ENCODE data around the gene CCL20. TPM values are rescaled to one million over a fixed set of nuclear protein-coding genes. Genes with fewer than 3 reads are reported as not detected.

Gene CCL20
- polyA plus RNA-seq, 1 donor from 2014 or later, result not detected

DNA sequence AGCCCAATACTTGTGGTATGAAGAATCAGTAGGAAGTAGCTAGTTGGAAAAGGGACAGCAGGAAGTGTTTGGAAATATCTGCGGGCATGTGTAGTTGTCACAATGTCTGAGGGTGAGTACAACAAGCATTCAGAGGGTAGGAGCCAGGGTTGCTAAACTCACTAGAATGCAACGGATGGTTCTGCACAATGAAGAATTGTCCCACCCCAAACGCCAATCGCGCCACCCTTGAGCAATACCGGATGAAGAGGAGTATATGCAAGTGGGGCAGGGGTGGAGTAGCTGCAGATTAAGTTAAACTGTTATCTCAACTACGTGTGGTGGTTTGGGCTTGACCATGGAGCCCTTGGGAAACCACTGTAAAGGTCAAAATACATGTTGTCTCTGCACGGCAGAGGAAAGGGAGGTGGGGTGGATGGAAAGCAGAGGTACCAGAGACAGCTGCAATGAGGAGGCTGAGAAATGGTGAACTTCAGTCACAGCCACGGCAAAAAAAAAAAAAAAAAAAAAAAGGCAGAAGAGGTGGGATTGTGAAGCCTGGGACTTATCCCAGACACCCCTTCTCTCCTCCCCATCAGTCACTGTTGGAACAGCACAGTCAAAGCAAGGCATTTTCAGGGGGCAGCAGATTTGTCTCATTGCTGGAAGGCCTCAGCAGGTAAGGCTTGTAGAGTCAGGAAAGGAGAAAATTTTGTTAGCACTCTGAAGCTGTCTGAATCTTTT, 5.2 kb downstream of the CCL20 start:
- Histone ChIP-seq H3K4me3 (ENCODE audit: low read length) (no peak overlapping the region), H3K27me3 (ENCODE audit: insufficient read depth, low read depth, low read length) (no peaks in the 10 kb centered on the region), H3K9me3 (ENCODE audit: low read length) (no peaks in the 10 kb centered on the region), H3K9me2 (ENCODE audit: insufficient read depth, low read length) (no peaks in the 10 kb centered on the region), H4K20me1 (ENCODE audit: insufficient read depth) (no peaks in the 10 kb centered on the region), H3K9ac (ENCODE audit: low read length) (no peak overlapping the region), H3K27ac (ENCODE audit: low read length) (no peak overlapping the region), H3K79me2 (replicated peaks; ENCODE audit: insufficient read depth, low read length) (no peaks in the 10 kb centered on the region), H3K4me2 (ENCODE audit: low read length) (no peak overlapping the region), H3K36me3 (ENCODE audit: insufficient read depth, low read length) (no peaks in the 10 kb centered on the region), H3F3A (ENCODE audit: insufficient read depth, low read length, poor library complexity, severe bottlenecking) (no peaks in the 10 kb centered on the region), H2AFZ (ENCODE audit: low read depth, low read length) (no peak overlapping the region)
- TF ChIP-seq EP300 (conservative IDR thresholded peaks at IDR 0.05; ENCODE audit: poor library complexity, severe bottlenecking) (no peak), MXI1 (conservative IDR thresholded peaks at IDR 0.05; ENCODE audit: poor library complexity, severe bottlenecking) (no peak), EZH2 (IDR thresholded peaks at IDR 0.05; ENCODE audit: borderline replicate concordance, insufficient read depth, low read length, poor library complexity, severe bottlenecking) (no peak), TAF1 (IDR thresholded peaks at IDR 0.05; ENCODE audit: low read depth) (no peak), POLR2AphosphoS5 (IDR thresholded peaks at IDR 0.05) (no peak), RAD21 (conservative IDR thresholded peaks at IDR 0.05) (no peak), SMC3 (conservative IDR thresholded peaks at IDR 0.05; ENCODE audit: poor library complexity) (no peak)
- TF ChIP-seq, protein P1, sequence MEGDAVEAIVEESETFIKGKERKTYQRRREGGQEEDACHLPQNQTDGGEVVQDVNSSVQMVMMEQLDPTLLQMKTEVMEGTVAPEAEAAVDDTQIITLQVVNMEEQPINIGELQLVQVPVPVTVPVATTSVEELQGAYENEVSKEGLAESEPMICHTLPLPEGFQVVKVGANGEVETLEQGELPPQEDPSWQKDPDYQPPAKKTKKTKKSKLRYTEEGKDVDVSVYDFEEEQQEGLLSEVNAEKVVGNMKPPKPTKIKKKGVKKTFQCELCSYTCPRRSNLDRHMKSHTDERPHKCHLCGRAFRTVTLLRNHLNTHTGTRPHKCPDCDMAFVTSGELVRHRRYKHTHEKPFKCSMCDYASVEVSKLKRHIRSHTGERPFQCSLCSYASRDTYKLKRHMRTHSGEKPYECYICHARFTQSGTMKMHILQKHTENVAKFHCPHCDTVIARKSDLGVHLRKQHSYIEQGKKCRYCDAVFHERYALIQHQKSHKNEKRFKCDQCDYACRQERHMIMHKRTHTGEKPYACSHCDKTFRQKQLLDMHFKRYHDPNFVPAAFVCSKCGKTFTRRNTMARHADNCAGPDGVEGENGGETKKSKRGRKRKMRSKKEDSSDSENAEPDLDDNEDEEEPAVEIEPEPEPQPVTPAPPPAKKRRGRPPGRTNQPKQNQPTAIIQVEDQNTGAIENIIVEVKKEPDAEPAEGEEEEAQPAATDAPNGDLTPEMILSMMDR (IDR thresholded peaks at IDR 0.05; ENCODE audit: poor library complexity, severe bottlenecking), result no peak
- TF ChIP-seq, protein P2, sequence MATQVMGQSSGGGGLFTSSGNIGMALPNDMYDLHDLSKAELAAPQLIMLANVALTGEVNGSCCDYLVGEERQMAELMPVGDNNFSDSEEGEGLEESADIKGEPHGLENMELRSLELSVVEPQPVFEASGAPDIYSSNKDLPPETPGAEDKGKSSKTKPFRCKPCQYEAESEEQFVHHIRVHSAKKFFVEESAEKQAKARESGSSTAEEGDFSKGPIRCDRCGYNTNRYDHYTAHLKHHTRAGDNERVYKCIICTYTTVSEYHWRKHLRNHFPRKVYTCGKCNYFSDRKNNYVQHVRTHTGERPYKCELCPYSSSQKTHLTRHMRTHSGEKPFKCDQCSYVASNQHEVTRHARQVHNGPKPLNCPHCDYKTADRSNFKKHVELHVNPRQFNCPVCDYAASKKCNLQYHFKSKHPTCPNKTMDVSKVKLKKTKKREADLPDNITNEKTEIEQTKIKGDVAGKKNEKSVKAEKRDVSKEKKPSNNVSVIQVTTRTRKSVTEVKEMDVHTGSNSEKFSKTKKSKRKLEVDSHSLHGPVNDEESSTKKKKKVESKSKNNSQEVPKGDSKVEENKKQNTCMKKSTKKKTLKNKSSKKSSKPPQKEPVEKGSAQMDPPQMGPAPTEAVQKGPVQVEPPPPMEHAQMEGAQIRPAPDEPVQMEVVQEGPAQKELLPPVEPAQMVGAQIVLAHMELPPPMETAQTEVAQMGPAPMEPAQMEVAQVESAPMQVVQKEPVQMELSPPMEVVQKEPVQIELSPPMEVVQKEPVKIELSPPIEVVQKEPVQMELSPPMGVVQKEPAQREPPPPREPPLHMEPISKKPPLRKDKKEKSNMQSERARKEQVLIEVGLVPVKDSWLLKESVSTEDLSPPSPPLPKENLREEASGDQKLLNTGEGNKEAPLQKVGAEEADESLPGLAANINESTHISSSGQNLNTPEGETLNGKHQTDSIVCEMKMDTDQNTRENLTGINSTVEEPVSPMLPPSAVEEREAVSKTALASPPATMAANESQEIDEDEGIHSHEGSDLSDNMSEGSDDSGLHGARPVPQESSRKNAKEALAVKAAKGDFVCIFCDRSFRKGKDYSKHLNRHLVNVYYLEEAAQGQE (IDR thresholded peaks at IDR 0.05; ENCODE audit: borderline replicate concordance), result no peak

DNA sequence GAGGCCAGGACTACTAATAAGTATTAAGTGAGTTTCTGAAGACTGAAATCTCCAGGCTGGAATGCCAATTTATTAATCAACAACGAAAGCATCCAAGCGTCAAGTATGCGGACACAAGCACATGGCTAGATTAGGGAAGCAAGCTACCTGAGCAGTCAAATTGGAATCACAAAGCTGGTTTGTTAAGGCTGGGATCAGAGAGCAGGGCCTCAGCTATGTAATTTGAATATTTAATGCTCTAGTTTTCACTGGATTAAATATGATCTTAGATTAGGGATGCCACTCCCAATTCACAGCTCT, 5.7 kb downstream of the CCL20 start:
- Histone ChIP-seq H3F3A (ENCODE audit: insufficient read depth, low read length, poor library complexity, severe bottlenecking) (no peaks in the 10 kb centered on the region), H3K36me3 (ENCODE audit: insufficient read depth, low read length) (no peaks in the 10 kb centered on the region), H3K4me2 (ENCODE audit: low read length) (no peak overlapping the region), H3K27ac (ENCODE audit: low read length) (no peak overlapping the region), H3K4me3 (ENCODE audit: low read length) (no peak overlapping the region), H4K20me1 (ENCODE audit: insufficient read depth) (no peaks in the 10 kb centered on the region), H3K79me2 (replicated peaks; ENCODE audit: insufficient read depth, low read length) (no peaks in the 10 kb centered on the region), H3K9ac (ENCODE audit: low read length) (no peak overlapping the region), H2AFZ (ENCODE audit: low read depth, low read length) (no peak overlapping the region), H3K9me3 (ENCODE audit: low read length) (no peaks in the 10 kb centered on the region), H3K9me2 (ENCODE audit: insufficient read depth, low read length) (no peaks in the 10 kb centered on the region), H3K27me3 (ENCODE audit: insufficient read depth, low read depth, low read length) (no peaks in the 10 kb centered on the region)
- no peak for TF ChIP-seq EZH2 (IDR thresholded peaks at IDR 0.05; ENCODE audit: borderline replicate concordance, insufficient read depth, low read length, poor library complexity, severe bottlenecking)
- TF ChIP-seq, protein P1 (IDR thresholded peaks at IDR 0.05; ENCODE audit: poor library complexity, severe bottlenecking), result no peak
- TF ChIP-seq TAF1 (IDR thresholded peaks at IDR 0.05; ENCODE audit: low read depth), result no peak
- TF ChIP-seq RAD21 (conservative IDR thresholded peaks at IDR 0.05), result no peak
- no peak for TF ChIP-seq POLR2AphosphoS5 (IDR thresholded peaks at IDR 0.05)
- TF ChIP-seq, protein P2 (IDR thresholded peaks at IDR 0.05; ENCODE audit: borderline replicate concordance), result no peak
- TF ChIP-seq MXI1 (conservative IDR thresholded peaks at IDR 0.05; ENCODE audit: poor library complexity, severe bottlenecking), result no peak
- TF ChIP-seq SMC3 (conservative IDR thresholded peaks at IDR 0.05; ENCODE audit: poor library complexity), result no peak
- no peak for TF ChIP-seq EP300 (conservative IDR thresholded peaks at IDR 0.05; ENCODE audit: poor library complexity, severe bottlenecking)
